MM.1S (cell line): ENCODE results near the gene PHYH.

Experiments used
- EZH2 ChIP-seq: fragments of 300-600 bp; sonication (generic); optimal IDR thresholded peaks from 2 replicates; pipeline ENCODE3; 2017; ENCODE audit warnings: low read depth, mild to moderate bottlenecking, antibody characterized with exemption, low read length, mixed read lengths
- EZH2phosphoT487 ChIP-seq: fragments of 300-600 bp; sonication (generic); IDR thresholded peaks from 2 replicates; pipeline ENCODE4 v1.6.1; 2018; ENCODE audit warnings: antibody characterized with exemption, low read length
- TF ChIP-seq, protein P1 (sequence below): fragments of 300-600 bp; sonication (generic); IDR thresholded peaks from 2 replicates; pipeline ENCODE4 v1.5.1; 2016; ENCODE audit warnings: antibody characterized with exemption, low read length, mixed read lengths

DNA sequence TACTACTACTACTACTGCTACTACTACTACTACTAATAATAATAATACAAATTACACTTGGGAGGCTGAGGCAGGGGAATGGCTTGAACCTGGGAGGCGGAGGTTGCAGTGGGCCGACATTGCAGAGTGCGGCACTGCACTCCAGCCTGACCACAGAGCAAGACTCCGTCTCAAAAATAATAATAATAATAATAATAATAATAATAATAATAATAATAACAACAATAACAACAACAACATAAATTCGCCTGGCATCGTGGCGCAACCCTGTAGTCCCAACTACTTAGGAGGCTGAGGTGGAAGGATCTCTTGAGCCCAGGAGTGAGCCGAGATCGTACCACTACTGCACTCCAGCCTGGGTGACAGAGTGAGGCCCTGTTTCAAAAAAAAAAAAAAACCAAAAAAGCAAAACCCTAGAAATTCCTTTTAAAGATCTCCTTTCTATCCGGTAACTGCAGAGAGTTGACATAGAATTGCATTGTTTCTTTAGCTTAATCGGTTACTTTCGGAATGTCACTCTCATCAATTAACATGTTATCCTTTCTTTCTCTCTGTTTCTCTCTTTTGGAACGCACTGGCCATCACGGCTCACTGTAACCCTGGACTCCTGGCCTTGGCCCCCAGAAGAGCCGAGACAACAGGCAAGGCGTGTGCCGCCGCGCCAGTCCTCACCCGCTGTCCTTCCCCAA is 972 bp downstream of the PHYH start:
- TF ChIP-seq, protein P1, sequence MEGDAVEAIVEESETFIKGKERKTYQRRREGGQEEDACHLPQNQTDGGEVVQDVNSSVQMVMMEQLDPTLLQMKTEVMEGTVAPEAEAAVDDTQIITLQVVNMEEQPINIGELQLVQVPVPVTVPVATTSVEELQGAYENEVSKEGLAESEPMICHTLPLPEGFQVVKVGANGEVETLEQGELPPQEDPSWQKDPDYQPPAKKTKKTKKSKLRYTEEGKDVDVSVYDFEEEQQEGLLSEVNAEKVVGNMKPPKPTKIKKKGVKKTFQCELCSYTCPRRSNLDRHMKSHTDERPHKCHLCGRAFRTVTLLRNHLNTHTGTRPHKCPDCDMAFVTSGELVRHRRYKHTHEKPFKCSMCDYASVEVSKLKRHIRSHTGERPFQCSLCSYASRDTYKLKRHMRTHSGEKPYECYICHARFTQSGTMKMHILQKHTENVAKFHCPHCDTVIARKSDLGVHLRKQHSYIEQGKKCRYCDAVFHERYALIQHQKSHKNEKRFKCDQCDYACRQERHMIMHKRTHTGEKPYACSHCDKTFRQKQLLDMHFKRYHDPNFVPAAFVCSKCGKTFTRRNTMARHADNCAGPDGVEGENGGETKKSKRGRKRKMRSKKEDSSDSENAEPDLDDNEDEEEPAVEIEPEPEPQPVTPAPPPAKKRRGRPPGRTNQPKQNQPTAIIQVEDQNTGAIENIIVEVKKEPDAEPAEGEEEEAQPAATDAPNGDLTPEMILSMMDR = no peak
- TF ChIP-seq EZH2 = no peak
- TF ChIP-seq EZH2phosphoT487 = no peak
